Left ventricle myocardium inferior (tissue), 1 donor: ENCODE data around the gene BMPR1B. TPM values are rescaled to one million over a fixed set of nuclear protein-coding genes. Genes with fewer than 3 reads are reported as not detected.

Experiments used
- DNase-seq: peaks from one replicate; pipeline ENCODE4 v3.0.0-alpha.2; 2020
- H3K27ac ChIP-seq: fragments of 200-600 bp; replicated peaks from 2 replicates; pipeline ENCODE4 v1.8.0; 2021
- H3K27me3 ChIP-seq: fragments of 200-600 bp; 2 replicates; pipeline ENCODE4 v1.8.0; 2021; ENCODE audit warnings: low read depth
- H3K36me3 ChIP-seq: fragments of 200-600 bp; 2 replicates; pipeline ENCODE4 v1.8.0; 2021
- H3K4me1 ChIP-seq: fragments of 200-600 bp; 2 replicates; pipeline ENCODE4 v1.8.0; 2021
- H3K4me3 ChIP-seq: fragments of 200-600 bp; 2 replicates; pipeline ENCODE4 v1.8.0; 2021; ENCODE audit warnings: mild to moderate bottlenecking, moderate library complexity
- H3K9me3 ChIP-seq: fragments of 200-600 bp; replicated peaks from 2 replicates; pipeline ENCODE4 v1.8.0; 2021
- intact Hi-C: fragments of 100-400 bp; cut with micrococcal nuclease; formaldehyde crosslinking; loops from one replicate; pipeline ENCODE4 v1.11.0; 2022
- total RNA-seq: library from RNA; stranded (reverse); fragmentation: NEBNext Ultra II Directional; extraction: Animal tissue kit (Norgen Biotek cat#: 25700); gene quantifications from one replicate; pipeline ENCODE4 v1.2.1, GENCODE V29; 2021
- TF ChIP-seq, protein P1 (sequence below): fragments of 200-600 bp; IDR thresholded peaks from 2 replicates; pipeline ENCODE4 v1.8.0; 2021; ENCODE audit warnings: antibody characterized with exemption, mild to moderate bottlenecking, borderline replicate concordance
- donor health status: DM: no; HTN: yes; CAD: no; lungs with severe emphysema.

The BMPR1B gene
- total RNA-seq, 1 donor from 2014 or later: 3.0 TPM

DNA sequence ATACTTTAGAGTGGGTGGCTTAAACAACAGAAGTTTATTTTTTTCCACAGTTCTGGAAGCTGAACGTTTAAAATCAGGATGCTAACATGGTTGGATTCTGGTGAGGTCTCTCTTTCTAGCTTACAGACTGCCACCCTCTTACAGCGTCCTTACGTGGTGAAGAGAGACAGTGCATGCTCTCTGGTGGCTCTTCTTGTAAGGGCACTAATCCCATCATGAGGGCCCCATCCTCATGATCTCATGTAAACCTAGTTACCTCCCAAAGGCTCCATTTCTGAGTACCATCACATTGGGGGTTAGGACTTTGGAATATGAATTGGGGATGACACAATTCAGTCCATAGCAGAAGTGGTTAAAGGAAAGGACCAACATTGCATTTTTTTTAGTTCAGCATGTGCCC, 132.8 kb downstream of the BMPR1B start:
- Histone ChIP-seq H3K4me3 (no peak overlapping the region), H3K27me3 (no peaks in the 10 kb centered on the region), H3K9me3 (peaks cover 12% of the 10 kb centered on the region), H3K27ac (no peak overlapping the region), H3K36me3 (no peaks in the 10 kb centered on the region), H3K4me1 (no peaks in the 10 kb centered on the region)
- TF ChIP-seq, protein P1, sequence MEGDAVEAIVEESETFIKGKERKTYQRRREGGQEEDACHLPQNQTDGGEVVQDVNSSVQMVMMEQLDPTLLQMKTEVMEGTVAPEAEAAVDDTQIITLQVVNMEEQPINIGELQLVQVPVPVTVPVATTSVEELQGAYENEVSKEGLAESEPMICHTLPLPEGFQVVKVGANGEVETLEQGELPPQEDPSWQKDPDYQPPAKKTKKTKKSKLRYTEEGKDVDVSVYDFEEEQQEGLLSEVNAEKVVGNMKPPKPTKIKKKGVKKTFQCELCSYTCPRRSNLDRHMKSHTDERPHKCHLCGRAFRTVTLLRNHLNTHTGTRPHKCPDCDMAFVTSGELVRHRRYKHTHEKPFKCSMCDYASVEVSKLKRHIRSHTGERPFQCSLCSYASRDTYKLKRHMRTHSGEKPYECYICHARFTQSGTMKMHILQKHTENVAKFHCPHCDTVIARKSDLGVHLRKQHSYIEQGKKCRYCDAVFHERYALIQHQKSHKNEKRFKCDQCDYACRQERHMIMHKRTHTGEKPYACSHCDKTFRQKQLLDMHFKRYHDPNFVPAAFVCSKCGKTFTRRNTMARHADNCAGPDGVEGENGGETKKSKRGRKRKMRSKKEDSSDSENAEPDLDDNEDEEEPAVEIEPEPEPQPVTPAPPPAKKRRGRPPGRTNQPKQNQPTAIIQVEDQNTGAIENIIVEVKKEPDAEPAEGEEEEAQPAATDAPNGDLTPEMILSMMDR: no peak
- intact Hi-C loops: no loop called here
- no peak for DNase-seq

DNA sequence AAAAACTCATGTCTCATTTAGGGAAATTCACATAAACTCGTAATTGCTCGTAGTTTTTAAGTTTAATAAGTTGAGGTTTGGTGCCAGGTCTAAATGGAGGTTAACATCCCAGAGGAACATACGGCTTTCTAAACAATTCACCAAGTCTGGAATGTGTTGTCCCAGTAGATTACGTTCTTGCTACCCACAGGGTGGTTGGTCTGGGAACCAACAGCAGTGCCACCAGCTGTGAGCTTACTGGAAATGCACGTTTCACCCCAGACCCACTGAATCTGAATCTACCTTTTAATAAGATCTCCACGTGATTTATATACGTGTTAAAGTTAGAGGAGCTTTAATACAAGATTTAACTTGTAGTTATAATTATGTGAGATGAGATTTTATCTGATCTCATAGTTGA, 134.3 kb downstream of the BMPR1B start:
- Histone ChIP-seq H3K4me1 (no peaks in the 10 kb centered on the region), H3K4me3 (no peak overlapping the region), H3K27me3 (peaks cover 2% of the 10 kb centered on the region), H3K36me3 (no peaks in the 10 kb centered on the region), H3K9me3 (peaks cover 12% of the 10 kb centered on the region), H3K27ac (no peak overlapping the region)
- DNase-seq: no peak
- TF ChIP-seq, protein P1: no peak
- intact Hi-C loops: no loop called here

DNA sequence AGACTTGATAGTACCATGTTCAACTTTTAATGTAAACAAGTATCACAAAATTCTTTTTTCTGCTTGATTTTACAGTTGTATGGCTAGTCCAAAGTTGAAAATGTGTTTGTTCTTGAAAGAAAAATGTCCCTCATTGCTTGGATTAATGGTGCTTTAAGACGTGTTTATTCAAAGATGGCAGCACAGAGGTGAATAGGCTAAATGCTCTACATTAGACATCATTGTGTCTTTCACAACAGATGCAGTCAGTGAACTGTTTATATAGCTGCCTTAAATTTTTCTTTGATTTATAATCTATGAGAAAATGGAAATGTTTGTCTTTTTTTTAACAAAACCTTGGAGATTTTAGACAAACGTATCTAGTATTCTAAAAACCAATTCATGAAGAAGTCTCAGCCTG, 137.3 kb downstream of the BMPR1B start:
- H3K4me3 ChIP-seq: no peak overlapping the region
- H3K9me3 ChIP-seq: peaks cover 9% of the 10 kb centered on the region
- H3K27me3 ChIP-seq: peaks cover 7% of the 10 kb centered on the region
- H3K36me3 ChIP-seq: no peaks in the 10 kb centered on the region
- no peaks in the 10 kb centered on the region for H3K4me1 ChIP-seq
- intact Hi-C loops: no loop called here
- TF ChIP-seq, protein P1: no peak
- DNase-seq: no peak
- H3K27ac ChIP-seq: no peak overlapping the region

DNA sequence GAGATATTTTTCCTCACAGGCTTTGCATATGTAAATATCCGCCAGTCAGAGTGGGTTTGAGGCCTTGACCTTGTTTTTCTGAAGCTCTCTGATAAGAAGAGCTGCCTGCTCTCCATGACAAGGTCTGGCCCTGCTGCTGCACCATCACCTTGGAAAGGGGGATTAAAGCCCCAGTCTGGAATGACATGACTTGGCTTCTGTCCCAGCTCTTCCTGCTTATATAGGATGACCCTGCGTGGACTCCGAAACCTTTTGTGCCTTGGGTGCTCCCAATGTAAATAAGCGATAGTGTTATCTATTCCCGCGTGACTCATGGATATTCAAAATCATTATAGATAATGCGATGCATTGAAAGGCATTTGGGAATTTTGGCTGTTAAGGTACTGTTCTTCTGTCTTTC, 139.3 kb downstream of the BMPR1B start:
- Histone ChIP-seq H3K27ac (no peak overlapping the region), H3K4me3 (no peak overlapping the region), H3K9me3 (no peaks in the 10 kb centered on the region), H3K4me1 (no peaks in the 10 kb centered on the region), H3K36me3 (no peaks in the 10 kb centered on the region), H3K27me3 (peaks cover 7% of the 10 kb centered on the region)
- intact Hi-C loops: no loop called here
- TF ChIP-seq, protein P1: no peak
- no peak for DNase-seq

DNA sequence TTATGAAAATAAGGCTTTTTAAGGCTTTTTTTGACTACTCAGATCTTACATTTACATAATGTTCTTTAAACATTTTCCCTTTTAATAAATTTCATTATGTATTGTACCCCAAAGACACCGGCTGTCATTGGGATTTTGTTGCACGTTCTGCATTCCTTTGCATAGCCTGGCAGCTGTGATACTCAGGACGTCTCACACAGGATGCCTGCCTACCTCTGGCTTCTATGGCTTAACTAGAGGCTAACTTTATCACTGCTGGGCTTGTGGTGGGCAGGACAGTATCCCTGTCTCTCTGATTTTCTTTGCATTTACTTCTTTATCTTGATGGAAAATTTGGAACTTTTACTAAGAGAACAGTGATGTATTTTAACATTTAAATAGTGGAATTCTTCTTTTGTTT, 147.8 kb downstream of the BMPR1B start:
- intact Hi-C loops: no loop called here
- TF ChIP-seq, protein P1: no peak
- H3K4me3 ChIP-seq: no peak overlapping the region
- no peaks in the 10 kb centered on the region for H3K9me3 ChIP-seq
- no peaks in the 10 kb centered on the region for H3K4me1 ChIP-seq
- H3K27me3 ChIP-seq: peaks cover 8% of the 10 kb centered on the region
- no peaks in the 10 kb centered on the region for H3K36me3 ChIP-seq
- no peak for DNase-seq
- no peak overlapping the region for H3K27ac ChIP-seq

DNA sequence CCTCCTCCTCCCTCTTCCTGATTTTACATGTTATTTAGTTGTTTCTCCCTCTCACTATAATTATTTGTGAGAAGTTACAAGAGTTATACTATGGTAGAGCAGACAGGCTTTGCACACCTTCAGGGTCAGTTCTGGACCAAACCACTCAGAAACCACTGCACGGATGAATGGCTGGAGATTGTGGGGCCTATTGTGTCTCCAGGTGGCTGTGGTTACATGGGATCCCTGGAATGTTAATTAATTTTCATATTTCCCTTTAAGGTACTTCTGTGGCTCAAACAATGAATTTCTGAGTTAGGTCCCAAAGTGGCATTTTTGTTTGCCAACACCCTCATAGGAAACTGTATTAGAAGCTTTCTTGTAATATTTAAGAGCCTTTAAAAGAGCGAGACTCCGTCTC, 151.9 kb downstream of the BMPR1B start:
- Histone ChIP-seq H3K36me3 (no peaks in the 10 kb centered on the region), H3K27me3 (peaks cover 8% of the 10 kb centered on the region), H3K27ac (no peak overlapping the region), H3K4me1 (no peaks in the 10 kb centered on the region), H3K9me3 (no peaks in the 10 kb centered on the region), H3K4me3 (no peak overlapping the region)
- TF ChIP-seq, protein P1: no peak
- no peak for DNase-seq
- intact Hi-C loops: no loop called here
